SK-MEL-5 (cell line): ENCODE results near the gene MAGEH1. TPM values are rescaled to one million over a fixed set of nuclear protein-coding genes. Genes with fewer than 3 reads are reported as not detected.
A peak's percentile ranks its signal among the peaks of the same experiment; 100 is the strongest.
"Not testable (repeated sequence)": the region's sequence is repeated elsewhere in the genome, so short reads cannot be mapped to it uniquely, and the experiment has no call there.

Source experiments
- DNase-seq: peaks from one replicate; pipeline ENCODE4 v3.0.0-alpha.2; 2016; ENCODE audit warnings: low read depth, low spot score
- in situ Hi-C: cut with HindIII; loops from 2 replicates; pipeline ENCODE4 v1.10.0; 2016; ENCODE audit warnings: low sequenced_read_pairs, high pct_unique_total_duplicates, low pct_unique_long_range_greater_than_20kb
- polyA plus RNA-seq, 2 experiments: library from polyadenylated mRNA; depleted of rRNA; stranded (reverse); fragments of >200 nt; gene quantifications; 2 replicates each; pipeline ENCODE4 v1.2.3, GENCODE V29; 2015
- total RNA-seq: library from RNA; depleted of rRNA; stranded (reverse); fragments of >200 nt; shearing (Covaris generic); gene quantifications from 2 replicates; pipeline ENCODE4 v1.2.3, GENCODE V29; 2014; rRNA removed

The MAGEH1 gene, protein sequence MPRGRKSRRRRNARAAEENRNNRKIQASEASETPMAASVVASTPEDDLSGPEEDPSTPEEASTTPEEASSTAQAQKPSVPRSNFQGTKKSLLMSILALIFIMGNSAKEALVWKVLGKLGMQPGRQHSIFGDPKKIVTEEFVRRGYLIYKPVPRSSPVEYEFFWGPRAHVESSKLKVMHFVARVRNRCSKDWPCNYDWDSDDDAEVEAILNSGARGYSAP
- 25.2 and 31.2 TPM in 2 replicates for total RNA-seq
- polyA plus RNA-seq (2015; cell fraction: cytosol; rRNA removed), result 24.0 and 24.7 TPM in 2 replicates
- polyA plus RNA-seq (2015; cell fraction: nucleus; rRNA removed), result 4.7 and 14.5 TPM in 2 replicates

DNA sequence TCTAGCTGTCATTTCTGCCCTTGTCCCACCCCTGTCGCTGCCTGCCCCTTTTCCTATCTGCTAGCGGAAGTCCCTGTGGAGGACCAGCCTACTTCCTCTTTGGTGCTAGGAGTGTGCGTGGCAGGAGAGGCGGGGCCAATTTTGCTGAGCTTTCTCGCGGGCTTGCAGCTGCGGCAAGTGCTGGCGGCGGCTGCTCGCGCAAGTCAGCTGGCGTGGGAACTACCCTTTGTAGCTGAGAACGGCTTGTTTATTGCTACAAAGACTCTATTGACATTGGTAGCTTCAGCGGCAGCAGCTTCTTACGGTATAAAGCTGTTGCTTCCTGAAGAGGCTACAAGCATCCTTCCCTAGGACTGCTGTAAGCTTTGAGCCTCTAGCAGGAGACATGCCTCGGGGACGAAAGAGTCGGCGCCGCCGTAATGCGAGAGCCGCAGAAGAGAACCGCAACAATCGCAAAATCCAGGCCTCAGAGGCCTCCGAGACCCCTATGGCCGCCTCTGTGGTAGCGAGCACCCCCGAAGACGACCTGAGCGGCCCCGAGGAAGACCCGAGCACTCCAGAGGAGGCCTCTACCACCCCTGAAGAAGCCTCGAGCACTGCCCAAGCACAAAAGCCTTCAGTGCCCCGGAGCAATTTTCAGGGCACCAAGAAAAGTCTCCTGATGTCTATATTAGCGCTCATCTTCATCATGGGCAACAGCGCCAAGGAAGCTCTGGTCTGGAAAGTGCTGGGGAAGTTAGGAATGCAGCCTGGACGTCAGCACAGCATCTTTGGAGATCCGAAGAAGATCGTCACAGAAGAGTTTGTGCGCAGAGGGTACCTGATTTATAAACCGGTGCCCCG is at the start of gene MAGEH1:
Gene MAGEH1, plus strand, starts transcription at position 138 of the 843 bp plus-strand sequence. Its CDS starts 248 bp downstream, at position 386.
- in situ Hi-C loops, result no loop called here
- peak; percentile 83 for DNase-seq

DNA sequence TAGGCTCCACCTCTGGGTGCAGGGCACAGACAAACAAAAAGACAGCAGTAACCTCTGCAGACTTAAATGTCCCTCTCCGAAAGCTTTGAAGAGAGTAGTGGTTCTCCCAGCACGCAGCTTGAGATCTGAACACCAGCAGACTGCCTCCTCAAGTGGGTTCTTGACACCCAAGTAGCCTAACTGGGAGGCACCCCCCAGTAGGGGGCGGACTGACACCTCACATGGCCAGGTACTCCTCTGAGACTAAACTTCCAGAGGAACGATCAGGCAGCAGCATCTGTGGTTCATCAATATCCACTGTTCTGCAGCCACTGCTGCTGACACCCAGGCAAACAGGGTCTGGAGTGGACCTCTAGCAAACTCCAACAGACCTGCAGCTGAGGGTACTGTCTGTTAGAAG is 24.8 kb upstream of the MAGEH1 start:
- in situ Hi-C loops, DNase-seq: not testable (repeated sequence)

DNA sequence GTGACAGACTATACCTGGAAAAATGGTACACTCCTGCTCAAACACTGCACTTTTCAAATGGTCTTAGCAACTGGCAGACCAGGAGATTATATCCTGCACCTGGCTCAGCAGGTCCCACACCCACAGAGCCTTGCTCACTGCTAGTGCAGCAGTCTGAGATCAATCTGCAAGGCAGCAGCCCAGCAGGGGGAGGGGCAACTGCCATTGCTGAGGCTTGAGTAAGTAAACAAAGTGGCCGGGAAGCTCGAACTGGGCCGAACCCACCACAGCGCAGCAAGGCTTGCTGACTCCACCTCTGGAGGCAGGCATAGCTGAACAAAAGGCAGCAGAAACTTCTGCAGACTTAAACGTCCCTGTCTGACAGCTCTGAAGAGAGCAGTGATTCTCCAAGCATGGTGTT is 8.5 kb upstream of the MAGEH1 start:
- in situ Hi-C loops, DNase-seq: not testable (repeated sequence)

DNA sequence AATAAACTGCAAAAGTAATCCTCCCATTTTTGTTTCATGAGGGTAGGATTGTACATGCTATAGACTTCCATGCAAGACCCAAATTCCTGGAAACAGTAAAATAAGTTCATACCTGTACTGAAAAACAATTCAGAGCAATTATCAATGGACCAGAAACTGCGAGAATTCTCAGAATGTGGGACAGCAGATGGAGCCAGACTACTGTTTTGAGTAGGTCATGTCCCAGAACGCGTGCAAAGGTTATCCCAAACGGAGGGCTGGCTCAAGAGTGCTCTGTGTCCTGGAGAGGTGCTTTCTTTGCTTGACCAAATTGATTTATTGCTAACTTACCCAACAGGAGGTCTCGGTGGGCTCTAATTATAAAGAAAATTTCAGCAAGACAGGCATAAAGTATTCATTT is 1.7 kb upstream of the MAGEH1 start:
- in situ Hi-C loops, result no loop called here
- DNase-seq, result peak; percentile 20

DNA sequence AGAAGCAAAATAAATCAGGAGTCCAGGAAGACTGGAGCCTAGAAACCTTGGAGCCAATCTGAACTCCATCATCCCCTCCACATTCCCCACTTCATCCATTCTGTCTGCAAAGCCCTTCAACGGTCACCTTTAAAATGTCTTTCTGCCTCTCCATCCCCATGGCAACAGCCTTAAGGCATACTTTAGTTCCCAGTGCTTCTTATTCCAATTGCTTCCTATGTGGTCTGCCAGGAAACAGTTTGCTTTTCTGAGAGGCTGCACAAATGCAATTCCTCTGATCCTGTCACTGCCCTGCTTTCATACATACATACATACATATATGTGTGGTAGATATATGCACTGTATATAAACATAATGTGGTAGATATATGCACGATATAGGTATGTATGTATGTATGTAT is 786 bp upstream of the MAGEH1 start:
- in situ Hi-C loops, result no loop called here
- DNase-seq, result no peak

DNA sequence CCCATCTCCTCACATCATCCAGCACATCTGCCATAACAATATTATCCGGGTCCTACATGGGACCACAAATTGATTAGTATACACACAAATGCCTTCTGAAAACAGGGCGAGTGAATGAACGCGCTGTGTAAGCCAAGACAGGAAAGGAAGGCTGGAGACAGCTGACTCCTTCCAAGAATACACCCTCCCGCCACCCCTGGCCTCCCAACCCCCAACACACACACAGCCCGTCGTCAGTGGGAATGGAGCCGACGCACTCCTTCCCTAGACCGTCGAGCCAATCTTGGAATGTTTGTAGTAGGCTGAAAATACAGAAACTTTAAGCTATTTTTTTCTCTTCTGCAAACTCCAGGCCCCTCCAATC is 319 bp upstream of the MAGEH1 start:
- in situ Hi-C loops, result no loop called here
- no peak for DNase-seq

DNA sequence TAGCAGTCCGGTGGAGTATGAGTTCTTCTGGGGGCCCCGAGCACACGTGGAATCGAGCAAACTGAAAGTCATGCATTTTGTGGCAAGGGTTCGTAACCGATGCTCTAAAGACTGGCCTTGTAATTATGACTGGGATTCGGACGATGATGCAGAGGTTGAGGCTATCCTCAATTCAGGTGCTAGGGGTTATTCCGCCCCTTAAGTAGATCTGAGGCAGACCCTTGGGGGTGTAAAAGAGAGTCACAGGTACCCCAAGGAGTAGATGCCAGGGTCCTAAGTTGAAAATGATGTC is 852 bp downstream of the MAGEH1 start:
- in situ Hi-C loops, result no loop called here
- DNase-seq, result peak; percentile 1

DNA sequence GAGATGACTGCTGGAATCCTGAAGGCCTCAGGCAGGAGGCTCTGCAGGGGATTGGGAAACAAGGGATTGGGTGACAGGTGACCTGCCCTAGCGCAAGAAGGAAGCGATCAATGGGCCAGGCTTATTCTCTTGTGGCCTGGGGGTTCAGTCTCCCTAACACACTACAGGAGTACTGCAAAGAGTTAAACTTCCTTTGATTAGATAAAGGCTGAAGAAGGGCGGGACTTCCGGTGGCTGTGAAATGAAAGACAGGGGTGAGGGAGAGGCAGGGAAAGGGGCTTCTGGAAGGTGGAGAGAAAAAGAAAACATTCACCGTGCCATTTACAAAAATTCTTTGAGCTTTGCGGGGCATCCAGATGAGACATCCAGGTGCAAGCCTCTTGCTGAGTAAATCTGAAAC is 3.8 kb downstream of the MAGEH1 start:
- in situ Hi-C loops, DNase-seq: not testable (repeated sequence)

DNA sequence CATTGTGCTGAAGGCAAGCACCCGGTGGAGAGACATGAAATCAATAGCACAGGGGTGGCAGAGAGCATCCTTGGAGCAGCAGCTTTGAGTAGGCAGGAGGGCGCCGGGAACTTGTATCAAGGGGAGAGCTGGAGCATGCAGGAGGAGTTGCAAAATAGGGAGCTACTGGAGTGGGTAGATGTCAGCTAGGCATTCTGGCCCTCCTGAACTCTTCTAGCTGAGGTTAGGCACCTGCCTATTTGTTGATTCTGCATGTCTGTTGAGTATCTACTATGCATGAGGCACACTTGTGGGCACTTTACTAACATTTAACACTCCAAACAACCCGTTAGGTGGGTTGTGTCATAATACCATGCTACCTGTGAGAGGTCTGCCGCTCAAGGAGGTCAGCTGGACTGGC is 7.5 kb downstream of the MAGEH1 start:
- DNase-seq, in situ Hi-C loops: not testable (repeated sequence)

DNA sequence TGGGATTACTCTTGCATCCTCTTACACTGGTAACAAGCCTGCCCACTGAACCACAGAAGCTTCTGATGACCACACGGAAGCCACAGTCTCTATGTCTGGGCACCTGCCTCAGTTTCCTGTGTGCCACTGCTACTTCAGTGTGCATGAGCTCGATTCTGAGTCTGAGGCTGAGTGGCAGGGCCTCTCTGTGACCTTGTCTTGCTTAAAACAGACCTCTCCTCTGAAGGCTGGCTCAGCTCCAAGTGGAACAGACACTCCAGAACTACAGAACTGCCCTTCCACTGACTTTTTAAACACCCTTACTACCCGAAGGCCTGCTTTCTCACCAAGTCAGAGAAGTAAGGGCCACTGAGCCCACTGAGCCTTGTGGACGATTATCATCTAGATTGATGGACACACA is 8.0 kb downstream of the MAGEH1 start:
- DNase-seq, in situ Hi-C loops: not testable (repeated sequence)

DNA sequence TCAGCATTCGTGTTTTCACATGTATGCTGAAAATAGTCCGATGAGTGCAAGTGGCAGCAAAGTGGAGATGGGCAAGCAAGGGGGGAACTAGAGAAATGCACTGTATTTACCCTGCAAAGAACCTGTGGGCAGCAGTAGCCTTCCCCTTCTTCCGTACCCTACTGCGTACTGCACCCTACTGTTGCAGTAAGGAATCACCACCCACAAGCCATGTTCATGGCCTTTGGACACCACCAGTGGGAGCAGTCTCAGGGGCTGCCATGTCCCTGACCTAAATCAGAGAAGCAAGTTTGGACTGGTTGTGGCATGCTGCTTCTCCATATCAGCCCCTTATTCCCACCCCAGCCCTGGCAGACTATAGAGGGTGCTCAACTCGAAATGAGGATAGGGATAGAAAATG is 12.1 kb downstream of the MAGEH1 start:
- in situ Hi-C loops, DNase-seq: not testable (repeated sequence)

DNA sequence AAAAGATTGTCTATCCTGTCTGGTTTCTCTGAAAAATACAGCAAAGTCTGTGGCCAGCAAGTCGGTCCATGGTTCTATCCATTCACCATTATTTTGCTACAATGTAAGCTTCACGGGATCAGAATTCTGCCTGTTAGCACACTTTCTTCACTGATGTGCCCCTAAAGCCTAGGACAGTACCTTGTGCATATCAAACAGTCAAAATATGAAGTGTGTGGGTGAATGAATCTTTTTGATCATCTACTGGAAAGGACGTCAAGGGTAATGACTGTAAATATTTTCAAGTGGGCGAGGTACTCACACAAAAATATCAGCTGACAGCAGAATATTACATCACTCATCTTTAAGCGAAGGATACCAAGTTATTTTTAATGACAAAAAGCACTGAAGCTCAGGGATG is 13.2 kb downstream of the MAGEH1 start:
- in situ Hi-C loops, DNase-seq: not testable (repeated sequence)

DNA sequence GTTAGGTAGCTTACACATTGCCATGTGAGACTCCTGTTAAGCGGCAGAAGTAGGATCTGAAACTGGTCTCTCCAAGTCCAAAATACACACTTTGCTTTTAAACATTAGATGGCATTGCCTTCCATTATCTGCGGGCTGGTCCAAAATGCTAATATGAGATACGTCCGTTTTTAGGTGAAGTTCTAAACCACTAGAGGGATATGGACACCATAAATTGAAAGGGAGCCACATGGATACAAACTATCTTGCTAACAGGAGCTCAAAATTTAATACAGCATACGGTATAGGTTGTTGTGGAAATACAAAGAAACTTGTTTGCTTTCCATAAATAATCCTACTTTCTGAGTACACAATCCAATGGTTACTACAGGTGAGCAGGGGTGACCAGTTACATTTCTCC is 13.9 kb downstream of the MAGEH1 start:
- DNase-seq, in situ Hi-C loops: not testable (repeated sequence)

DNA sequence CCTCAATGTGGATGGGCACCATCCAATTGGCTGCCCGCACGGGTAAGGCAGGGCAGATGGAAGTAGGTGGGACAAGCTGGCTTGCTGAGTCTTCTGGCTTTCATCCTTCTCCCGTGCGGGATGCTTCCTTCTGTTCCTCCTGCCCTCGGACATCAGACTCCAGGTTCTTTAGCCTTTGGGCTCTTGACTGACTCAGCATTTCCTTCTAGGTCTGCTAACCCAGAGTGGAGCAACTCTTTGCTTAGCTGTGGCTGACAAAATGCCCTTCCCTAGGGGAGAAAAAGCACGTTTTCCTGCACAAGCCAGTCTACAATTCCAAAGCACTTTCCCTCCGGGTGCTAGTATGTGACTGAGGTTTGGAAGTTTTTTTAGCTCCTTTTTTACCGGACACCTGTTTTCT is 28.0 kb downstream of the MAGEH1 start:
- DNase-seq, in situ Hi-C loops: not testable (repeated sequence)

DNA sequence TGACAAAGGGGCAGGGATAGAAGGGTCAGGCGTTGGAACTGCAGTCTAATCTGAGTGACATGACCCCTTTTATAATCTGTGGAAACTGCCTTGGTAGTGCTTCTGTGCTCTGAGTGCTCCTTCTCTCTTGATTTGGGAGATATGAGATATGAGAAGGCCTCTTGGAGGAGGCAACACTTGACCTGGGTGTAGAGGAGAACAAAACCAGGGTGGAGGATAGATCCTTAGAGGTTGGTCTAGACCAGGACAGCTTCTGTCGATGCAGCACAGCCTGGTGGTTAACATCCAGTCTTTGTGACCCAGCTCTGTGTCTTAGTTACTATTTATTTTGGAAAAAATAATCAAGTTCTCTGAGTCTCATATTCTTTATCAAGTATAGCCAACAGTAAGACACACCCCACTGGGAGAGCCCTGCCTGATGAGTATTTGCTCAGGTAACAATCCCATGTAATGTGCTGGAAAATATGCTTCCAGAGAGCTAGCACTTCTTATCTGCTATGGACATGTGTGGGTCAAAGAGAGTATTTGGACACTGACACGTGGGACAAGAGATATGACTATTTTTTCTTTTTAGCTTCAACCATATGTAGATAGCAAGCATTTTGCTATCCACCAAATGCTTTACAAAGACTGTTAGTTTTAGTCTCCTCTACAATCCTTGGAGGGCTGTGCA is 28.6 kb downstream of the MAGEH1 start:
- no peak for DNase-seq
- in situ Hi-C loops, result no loop called here

DNA sequence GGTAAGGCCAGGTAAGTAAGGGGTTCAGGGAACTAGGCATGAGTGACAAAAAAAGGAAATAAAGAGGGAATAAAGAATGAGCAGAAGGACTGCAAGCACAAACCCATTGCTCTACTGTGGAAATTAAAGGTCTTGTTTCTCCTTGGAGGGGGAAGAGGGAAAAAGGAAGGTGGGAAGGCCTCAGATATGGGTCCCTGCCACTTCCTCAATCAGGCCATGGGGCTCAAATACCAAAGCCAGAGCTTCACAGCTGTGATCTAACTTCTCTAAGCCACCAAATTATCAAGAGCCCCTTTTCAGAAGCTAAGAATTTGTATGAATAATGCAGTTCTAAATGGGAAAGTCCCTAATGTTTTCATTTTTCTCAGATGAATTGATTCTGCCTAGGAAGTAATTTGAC is 33.0 kb downstream of the MAGEH1 start:
- in situ Hi-C loops, result no loop called here
- DNase-seq, result no peak

DNA sequence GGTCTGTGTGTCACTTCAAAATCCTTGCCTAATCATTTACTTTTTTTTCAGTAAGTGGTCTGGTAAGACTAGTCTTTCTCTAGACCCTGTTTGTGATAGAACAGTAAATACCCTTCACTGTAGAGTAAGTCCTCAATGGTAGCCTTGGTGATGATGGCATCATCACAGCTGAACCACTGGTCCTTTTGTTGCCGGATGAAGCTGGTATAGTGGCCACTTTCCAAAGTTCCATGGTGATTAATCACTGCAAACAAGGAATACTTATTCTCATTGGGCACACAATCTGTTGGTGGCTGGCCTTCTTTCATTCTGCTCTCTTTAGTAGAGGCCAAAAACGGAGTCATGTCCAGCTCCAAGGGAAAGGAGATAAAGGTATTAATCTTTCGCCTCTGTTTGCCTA is 34.8 kb downstream of the MAGEH1 start:
- in situ Hi-C loops, result no loop called here
- peak; percentile 11 for DNase-seq

DNA sequence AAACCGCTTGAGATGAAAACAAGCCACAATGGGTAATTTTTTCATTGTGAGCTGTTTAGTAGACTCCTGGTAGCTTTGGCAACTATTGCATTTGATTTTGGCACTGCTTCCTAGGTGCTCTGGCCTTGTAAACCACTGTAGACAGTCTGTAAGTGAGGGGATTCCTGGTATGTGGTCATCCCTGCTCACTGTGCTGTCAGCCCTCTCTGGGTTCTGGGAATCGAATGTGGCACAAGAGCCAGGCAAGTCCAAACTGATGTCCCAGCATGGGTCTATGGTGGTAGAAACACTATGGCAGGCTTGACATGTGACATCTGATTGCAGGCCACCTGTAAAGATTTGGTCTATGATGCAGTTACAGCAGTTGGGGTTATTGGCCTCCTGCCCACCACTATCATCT is 35.2 kb downstream of the MAGEH1 start:
- DNase-seq, result no peak
- in situ Hi-C loops, result no loop called here
